ENCODE data around the gene SRGAP2C.
"Not testable (repeated sequence)": the region's sequence is repeated elsewhere in the genome, so short reads cannot be mapped to it uniquely, and the experiment has no call there.

SRGAP2C gene

GRCh38 chr1:121346654-121347053, 161.9 kb downstream of the SRGAP2C start:
- H3K4me2 ChIP-seq (ENCODE audit: low read depth, low read length); H3K27ac ChIP-seq (ENCODE audit: low read length); H3K9me3 ChIP-seq (replicated peaks; ENCODE audit: insufficient read depth, low read length); H3K79me2 ChIP-seq (ENCODE audit: low read length); DNase-seq; H3K4me3 ChIP-seq (ENCODE audit: low read length); H3F3A ChIP-seq (ENCODE audit: insufficient read depth, low read length); H2AFZ ChIP-seq (ENCODE audit: low read length); H3K36me3 ChIP-seq (replicated peaks; ENCODE audit: insufficient read depth, low read length); H4K20me1 ChIP-seq (ENCODE audit: insufficient read depth, low read length); H3K4me1 ChIP-seq (ENCODE audit: low read length); H3K9ac ChIP-seq (ENCODE audit: low read length); H3K9me2 ChIP-seq (replicated peaks; ENCODE audit: insufficient read depth, low read length); H3K27me3 ChIP-seq (replicated peaks; ENCODE audit: insufficient read depth, low read length): not testable (repeated sequence)

- H3K9me2 ChIP-seq (replicated peaks; ENCODE audit: insufficient read depth, low read length); H3K4me1 ChIP-seq (ENCODE audit: low read length); H3K9ac ChIP-seq (ENCODE audit: low read length); H3K4me2 ChIP-seq (ENCODE audit: low read depth, low read length); H2AFZ ChIP-seq (ENCODE audit: low read length); H3K9me3 ChIP-seq (replicated peaks; ENCODE audit: insufficient read depth, low read length); H3K27me3 ChIP-seq (replicated peaks; ENCODE audit: insufficient read depth, low read length); DNase-seq; H3K4me3 ChIP-seq (ENCODE audit: low read length); H3F3A ChIP-seq (ENCODE audit: insufficient read depth, low read length); H3K36me3 ChIP-seq (replicated peaks; ENCODE audit: insufficient read depth, low read length); H3K27ac ChIP-seq (ENCODE audit: low read length); H3K79me2 ChIP-seq (ENCODE audit: low read length); H4K20me1 ChIP-seq (ENCODE audit: insufficient read depth, low read length): not testable (repeated sequence)
Measured at GRCh38 chr1:121347476-121347875, 162.7 kb downstream of the SRGAP2C start.

GRCh38 chr1:121348115-121348514, 163.3 kb downstream of the SRGAP2C start:
- not testable (repeated sequence) for H3K27ac ChIP-seq (ENCODE audit: low read length); H2AFZ ChIP-seq (ENCODE audit: low read length); H3K9ac ChIP-seq (ENCODE audit: low read length); H3K4me2 ChIP-seq (ENCODE audit: low read depth, low read length); H3F3A ChIP-seq (ENCODE audit: insufficient read depth, low read length); DNase-seq; H3K27me3 ChIP-seq (replicated peaks; ENCODE audit: insufficient read depth, low read length); H3K9me3 ChIP-seq (replicated peaks; ENCODE audit: insufficient read depth, low read length); H3K36me3 ChIP-seq (replicated peaks; ENCODE audit: insufficient read depth, low read length); H3K79me2 ChIP-seq (ENCODE audit: low read length); H3K4me3 ChIP-seq (ENCODE audit: low read length); H3K4me1 ChIP-seq (ENCODE audit: low read length); H4K20me1 ChIP-seq (ENCODE audit: insufficient read depth, low read length); H3K9me2 ChIP-seq (replicated peaks; ENCODE audit: insufficient read depth, low read length)

- not testable (repeated sequence) for H3K79me2 ChIP-seq (ENCODE audit: low read length); H3K4me1 ChIP-seq (ENCODE audit: low read length); H3K4me3 ChIP-seq (ENCODE audit: low read length); DNase-seq; H3K9me2 ChIP-seq (replicated peaks; ENCODE audit: insufficient read depth, low read length); H3K36me3 ChIP-seq (replicated peaks; ENCODE audit: insufficient read depth, low read length); H4K20me1 ChIP-seq (ENCODE audit: insufficient read depth, low read length); H3F3A ChIP-seq (ENCODE audit: insufficient read depth, low read length); H3K9ac ChIP-seq (ENCODE audit: low read length); H2AFZ ChIP-seq (ENCODE audit: low read length); H3K4me2 ChIP-seq (ENCODE audit: low read depth, low read length); H3K27me3 ChIP-seq (replicated peaks; ENCODE audit: insufficient read depth, low read length); H3K27ac ChIP-seq (ENCODE audit: low read length); H3K9me3 ChIP-seq (replicated peaks; ENCODE audit: insufficient read depth, low read length)
Measured at GRCh38 chr1:121349332-121349967, 164.7 kb downstream of the SRGAP2C start.

GRCh38 chr1:121355711-121356420, 171.1 kb downstream of the SRGAP2C start:
- H3K27me3 ChIP-seq (replicated peaks; ENCODE audit: insufficient read depth, low read length); H3K4me3 ChIP-seq (ENCODE audit: low read length); H3K4me2 ChIP-seq (ENCODE audit: low read depth, low read length); H3K27ac ChIP-seq (ENCODE audit: low read length); H3K36me3 ChIP-seq (replicated peaks; ENCODE audit: insufficient read depth, low read length); H3F3A ChIP-seq (ENCODE audit: insufficient read depth, low read length); H3K9me3 ChIP-seq (replicated peaks; ENCODE audit: insufficient read depth, low read length); H3K9me2 ChIP-seq (replicated peaks; ENCODE audit: insufficient read depth, low read length); H2AFZ ChIP-seq (ENCODE audit: low read length); H4K20me1 ChIP-seq (ENCODE audit: insufficient read depth, low read length); H3K79me2 ChIP-seq (ENCODE audit: low read length); H3K9ac ChIP-seq (ENCODE audit: low read length); DNase-seq; H3K4me1 ChIP-seq (ENCODE audit: low read length): not testable (repeated sequence)

DNA sequence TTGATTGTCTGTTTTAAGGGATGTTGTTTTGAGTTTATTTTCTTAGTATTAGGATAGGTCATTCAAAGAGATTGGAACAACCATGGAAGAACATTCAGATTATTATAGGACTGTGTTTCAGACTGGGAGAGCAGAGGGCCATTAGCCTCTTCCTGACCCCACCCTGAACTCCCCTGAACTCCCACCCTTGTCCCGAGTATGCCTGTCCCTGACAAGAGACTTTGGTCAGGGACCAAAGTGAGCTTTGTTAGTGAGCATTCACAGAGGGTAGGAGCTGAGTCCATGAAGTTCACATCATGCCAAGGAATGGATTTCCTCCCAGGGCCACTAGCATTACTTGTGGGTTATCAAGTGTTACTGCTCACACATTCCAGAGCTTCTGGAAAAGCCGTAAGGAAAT, 172.0 kb downstream of the SRGAP2C start:
- H3K36me3 ChIP-seq (replicated peaks; ENCODE audit: insufficient read depth, low read length); DNase-seq; H3K4me3 ChIP-seq (ENCODE audit: low read length); H3F3A ChIP-seq (ENCODE audit: insufficient read depth, low read length); H3K4me1 ChIP-seq (ENCODE audit: low read length); H3K79me2 ChIP-seq (ENCODE audit: low read length); H3K9me3 ChIP-seq (replicated peaks; ENCODE audit: insufficient read depth, low read length); H3K4me2 ChIP-seq (ENCODE audit: low read depth, low read length); H2AFZ ChIP-seq (ENCODE audit: low read length); H3K9me2 ChIP-seq (replicated peaks; ENCODE audit: insufficient read depth, low read length); H3K27ac ChIP-seq (ENCODE audit: low read length); H3K27me3 ChIP-seq (replicated peaks; ENCODE audit: insufficient read depth, low read length); H4K20me1 ChIP-seq (ENCODE audit: insufficient read depth, low read length); H3K9ac ChIP-seq (ENCODE audit: low read length): not testable (repeated sequence)

DNA sequence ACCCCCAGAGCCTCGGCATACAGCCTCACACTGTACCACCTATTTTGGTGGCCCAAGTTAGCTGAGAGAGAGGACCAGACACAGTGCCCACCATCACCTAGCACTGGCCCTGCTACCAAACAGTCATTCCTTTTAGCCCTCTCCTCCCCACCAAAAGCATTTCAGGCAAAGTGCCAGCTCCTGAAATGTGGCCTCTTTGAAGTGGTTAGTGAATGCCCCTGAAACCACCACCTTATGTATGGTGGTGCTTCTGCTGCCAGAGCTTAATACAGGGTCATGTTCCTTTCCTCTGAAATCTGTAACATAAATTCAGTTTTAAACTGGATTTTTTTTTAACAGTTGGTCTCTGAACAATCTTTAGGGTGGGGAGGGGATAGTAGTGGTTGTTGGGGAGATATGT, 175.8 kb downstream of the SRGAP2C start:
- not testable (repeated sequence) for H3K4me1 ChIP-seq (ENCODE audit: low read length)

More for the DNA sequence above, 175.8 kb downstream of the SRGAP2C start:
- H3K27me3 ChIP-seq (replicated peaks; ENCODE audit: insufficient read depth, low read length); H3F3A ChIP-seq (ENCODE audit: insufficient read depth, low read length); DNase-seq; H3K4me3 ChIP-seq (ENCODE audit: low read length); H3K36me3 ChIP-seq (replicated peaks; ENCODE audit: insufficient read depth, low read length); H3K4me2 ChIP-seq (ENCODE audit: low read depth, low read length); H3K27ac ChIP-seq (ENCODE audit: low read length); H2AFZ ChIP-seq (ENCODE audit: low read length); H3K9me3 ChIP-seq (replicated peaks; ENCODE audit: insufficient read depth, low read length); H4K20me1 ChIP-seq (ENCODE audit: insufficient read depth, low read length); H3K79me2 ChIP-seq (ENCODE audit: low read length); H3K9ac ChIP-seq (ENCODE audit: low read length); H3K9me2 ChIP-seq (replicated peaks; ENCODE audit: insufficient read depth, low read length): not testable (repeated sequence)
